C1 segment of cervical spinal cord (tissue), 14 donors: ENCODE results near the gene PLCD1.
"Not testable (repeated sequence)": the region's sequence is repeated elsewhere in the genome, so short reads cannot be mapped to it uniquely, and the experiment has no call there.

Source experiments
- DNase-seq, 14 donors: peaks; one replicate each; lab custom pipeline; 2025; lab: John Stamatoyannopoulos, UW

PLCD1 gene

DNA sequence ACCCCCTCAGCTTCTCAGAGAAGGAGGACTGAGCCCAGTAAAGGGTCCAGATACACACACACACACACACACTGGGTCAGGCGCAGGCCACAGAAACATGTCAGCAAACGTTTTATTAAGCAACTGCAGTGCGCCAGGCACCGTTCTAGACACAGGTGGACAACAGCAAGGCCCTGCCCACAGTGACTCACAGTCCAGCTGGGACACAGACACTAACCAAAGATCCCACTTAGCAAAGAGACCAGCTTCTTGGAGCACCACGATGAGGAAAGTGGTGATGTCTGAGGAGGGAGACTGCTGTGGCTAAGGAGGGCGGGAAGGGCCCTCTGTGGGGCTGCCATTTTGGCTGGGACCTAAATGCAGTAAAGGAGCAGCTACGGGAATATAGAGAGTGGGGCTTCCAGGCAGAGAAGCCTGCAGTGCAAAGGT lies 41.7 kb downstream of the PLCD1 start:
- no peak for DNase-seq

DNA sequence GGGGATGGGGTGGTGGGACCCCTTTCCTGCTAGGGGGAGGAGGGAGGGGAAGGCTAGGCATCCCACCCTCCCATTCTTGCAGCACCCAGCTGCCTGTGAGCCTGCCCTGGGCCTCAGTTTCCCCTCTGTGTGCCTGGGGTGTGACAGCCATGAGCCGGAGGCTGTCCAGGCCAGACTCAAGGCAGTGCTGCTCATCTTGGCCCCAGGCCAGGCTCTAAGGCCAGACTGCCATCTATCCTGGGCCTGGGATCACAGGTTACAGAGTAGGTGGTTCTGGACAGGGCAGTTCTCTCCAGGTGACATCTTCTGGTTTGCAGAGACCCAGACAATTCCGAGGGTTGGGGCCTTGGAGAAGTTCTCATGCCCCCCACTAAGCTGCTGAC lies 42.1 kb downstream of the PLCD1 start:
- DNase-seq = no peak

DNA sequence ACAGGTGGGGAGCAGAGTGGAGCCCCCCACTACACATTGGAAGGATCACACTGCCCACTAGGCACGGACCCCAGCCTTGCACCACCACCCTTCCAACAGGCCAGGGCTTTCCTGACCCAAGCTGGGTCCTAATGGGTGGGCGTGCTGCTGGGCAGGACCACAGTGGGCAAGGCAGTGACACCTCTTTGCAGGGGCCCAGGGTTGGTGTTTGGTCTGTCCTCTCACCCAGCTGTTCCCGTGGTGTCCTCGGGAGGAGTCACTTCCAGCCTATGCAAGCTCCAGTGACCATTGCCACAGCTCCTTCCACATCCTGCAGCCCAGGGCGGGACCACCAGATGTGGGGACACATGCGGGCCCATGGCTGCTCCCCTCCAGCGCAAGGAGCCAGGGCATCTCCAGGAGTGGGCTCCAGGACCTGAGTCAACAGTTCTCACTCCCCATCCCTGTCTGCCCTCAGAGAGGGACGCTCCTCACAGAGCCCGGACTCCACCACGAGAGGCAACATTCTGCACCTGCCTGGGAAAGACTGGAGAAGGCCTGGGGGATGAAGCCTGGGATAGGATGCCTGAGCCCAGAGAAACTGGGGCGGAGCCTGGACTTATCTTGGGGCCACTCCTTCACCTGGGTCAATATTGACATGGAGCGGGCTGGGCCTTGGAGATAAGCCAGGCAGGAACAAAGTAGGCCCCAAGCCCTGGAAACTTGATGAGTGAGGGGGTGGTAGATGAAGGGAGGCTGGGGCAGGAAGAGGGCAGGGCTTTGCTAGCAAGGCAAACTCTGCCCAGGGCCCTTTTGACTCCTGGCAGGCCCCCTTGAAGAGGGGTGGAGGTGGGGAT lies 42.7 kb downstream of the PLCD1 start:
- no peak for DNase-seq

DNA sequence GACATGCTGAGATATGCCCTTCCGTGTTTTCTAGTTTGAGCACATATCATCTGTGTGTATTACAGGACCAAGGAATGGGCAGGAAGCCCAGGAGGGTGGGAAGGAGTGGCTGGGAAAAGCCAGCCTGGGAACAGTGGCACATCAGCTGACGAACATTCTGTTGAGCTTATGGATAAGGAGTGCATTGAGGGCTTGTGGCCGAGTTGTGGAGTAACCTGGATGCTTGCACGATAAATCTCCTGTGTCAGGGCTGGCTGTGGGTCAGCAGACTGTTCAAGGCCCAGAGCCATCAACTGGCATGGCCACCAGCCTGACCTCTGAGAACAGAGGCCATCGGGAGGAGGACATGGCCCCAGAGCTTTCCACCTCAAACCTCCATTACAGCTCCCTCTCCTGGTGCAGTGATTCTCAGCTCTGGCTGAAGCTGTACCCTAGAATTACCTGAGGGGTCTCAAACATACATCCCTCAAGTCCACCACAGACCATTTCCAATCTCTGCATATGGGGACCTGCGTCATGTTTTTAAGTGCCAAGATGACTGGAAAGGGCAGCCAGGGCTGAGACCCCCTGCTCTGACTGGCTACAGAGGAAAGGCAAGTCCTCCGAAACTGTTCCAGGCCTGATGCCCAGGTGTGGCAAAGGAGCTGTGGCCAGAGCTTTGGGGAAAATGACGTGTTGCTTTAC lies 43.7 kb downstream of the PLCD1 start:
- DNase-seq = peak in 1 of 14 donors; percentile 18

DNA sequence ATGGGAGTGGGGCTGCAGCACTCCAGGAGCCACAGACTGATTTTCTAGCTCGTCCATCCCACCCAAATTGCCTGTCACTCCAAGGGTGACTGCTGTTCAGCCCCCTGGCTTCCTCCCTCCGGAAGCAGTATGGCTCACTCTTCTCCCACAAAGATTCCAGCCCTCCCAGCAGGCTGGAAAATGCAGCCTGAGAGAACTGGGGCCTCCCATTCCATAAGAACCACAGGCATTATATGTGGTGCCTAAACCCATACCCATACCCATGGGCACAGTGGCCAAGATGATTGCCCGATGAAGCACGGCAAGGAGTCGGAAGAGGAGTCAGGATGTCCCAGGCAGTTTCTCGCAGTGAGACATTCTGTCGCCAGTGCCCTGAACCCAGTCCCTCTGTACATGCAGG lies 44.8 kb downstream of the PLCD1 start:
- DNase-seq = no peak

DNA sequence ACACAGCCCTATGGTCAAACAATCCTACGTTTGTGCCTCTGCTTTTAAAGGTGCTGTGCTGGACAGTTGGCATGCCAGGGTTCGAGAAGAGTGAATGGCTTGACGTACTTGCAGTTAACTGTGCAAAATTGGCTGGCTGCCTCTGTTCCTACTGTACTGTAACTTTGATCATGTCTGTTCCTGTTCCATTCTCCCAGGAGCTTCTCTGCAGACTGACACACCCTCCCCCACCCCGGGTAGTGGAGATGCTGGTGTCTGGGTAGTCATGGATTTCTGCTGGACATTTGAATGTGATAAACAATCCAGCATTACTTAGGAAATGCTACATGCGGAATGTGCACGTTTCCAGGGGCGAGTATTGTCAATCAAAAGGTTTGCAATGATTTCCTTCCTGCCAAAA lies 45.4 kb downstream of the PLCD1 start:
- DNase-seq = no peak

DNA sequence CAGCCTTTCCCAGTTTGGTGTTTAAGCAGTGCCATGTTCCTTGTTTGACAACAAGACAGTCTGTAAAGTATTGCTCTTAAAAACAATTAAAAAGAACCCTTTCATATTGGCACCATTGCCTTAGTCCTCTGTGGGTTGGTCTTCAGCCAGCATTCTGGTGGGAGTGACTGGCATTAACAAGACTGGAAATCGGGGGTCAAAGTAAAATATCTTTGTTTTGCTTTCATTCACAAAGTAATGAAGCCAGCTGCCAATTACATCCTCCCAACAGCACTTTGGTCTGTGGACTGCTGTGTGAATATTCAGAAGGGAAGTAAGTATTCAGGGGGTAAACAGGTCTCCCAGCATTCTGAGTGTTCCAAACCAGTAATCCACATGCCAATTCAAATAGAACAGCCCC lies 47.1 kb downstream of the PLCD1 start:
- DNase-seq = no peak

DNA sequence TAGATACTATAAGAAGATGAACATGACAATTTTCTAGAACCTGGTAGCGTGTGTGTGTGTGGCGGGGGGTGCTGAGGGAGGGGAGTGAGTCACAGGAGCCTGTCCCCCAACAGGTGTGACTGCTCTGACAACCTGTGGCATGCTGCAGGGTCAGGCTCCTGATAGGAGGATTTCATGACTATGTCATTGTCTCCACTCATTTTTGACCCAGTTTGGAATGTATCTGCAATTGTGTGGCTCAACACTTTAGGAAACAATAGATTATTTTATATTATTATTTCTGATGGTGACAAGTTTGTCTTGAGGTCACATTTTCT lies 48.1 kb downstream of the PLCD1 start:
- no peak for DNase-seq

DNA sequence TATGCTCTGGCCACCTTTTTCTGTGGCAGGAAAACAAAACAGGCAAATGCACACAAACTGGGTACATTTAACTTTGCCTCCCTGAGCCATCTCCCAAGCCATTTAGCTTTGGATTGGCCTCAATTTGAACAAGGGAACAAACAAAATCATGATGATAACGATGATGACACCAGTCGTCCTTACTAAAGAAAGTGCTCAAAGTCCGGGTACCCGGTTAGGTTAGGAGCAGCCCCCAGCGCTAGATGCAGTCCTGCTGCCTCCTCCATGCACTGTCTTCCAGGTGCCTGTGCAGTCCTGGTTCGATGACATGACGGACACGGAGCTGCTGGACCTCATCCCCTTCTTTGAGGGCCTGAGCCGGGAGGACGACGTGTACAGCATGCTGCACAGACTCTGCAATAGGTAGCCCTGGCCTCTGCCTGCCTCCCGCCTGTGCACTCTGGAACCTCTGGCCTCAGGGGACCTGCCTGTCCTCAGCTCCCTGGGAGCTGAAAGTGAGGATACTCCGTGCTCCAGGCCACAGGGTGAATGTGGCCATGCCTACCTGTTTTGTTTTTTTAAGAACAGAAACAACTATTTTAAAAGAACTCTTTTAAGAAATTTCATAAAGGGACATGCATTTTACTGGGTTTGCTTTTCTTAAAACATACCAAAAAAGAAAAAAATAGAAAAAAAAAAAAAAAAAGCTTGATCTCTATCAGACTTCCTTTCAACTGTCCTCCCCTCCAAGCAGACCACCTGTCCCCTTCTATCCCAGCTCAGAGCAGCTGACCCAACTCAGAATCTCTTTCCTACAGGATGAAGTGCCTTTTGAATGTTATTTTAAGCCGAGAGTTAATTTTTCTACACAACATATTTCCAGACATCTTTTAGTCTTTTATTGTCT lies 48.7 kb downstream of the PLCD1 start:
- DNase-seq = no peak

DNA sequence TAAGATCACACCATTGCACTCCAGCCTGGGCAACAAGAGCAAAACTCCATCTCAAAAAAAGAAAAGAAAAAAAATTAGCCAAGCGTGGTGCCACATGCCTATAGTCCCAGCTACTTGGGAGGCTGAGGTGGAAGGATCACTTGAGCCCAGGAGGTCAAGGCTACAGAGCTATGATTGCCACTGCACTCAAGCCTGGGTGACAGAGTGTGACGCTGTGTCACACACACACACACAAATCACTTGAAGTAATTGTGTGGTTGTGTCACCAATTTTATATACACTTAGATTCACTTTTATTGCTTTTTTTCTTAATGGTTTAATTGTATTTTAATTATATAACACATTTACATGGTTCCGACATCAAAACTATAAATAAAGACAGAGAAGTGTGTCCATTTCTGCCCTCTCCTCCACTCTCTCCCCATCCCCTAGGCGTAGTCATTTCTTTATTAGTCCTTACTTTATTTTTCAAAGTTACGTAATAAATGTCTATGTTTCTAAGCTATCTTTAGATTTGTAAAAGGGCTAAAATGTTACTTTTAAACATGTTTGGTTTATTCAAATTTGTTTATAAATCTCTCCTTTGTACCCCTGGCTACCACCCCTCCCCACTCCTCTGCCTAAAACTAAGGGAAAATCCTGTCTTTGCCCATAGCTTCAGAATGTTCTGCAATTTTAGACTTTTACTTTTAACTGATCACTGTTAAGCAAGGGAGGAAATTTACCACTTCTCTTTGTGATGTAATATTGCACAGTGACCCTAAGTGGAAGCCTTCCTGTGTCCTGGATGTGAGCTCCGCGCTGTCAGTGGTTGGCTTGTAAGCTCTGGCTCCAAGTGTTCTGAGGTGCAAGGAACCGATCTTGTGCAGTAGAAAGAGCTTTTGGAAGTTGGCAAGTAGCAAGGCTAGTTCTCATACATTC lies 49.6 kb downstream of the PLCD1 start:
- no peak for DNase-seq

DNA sequence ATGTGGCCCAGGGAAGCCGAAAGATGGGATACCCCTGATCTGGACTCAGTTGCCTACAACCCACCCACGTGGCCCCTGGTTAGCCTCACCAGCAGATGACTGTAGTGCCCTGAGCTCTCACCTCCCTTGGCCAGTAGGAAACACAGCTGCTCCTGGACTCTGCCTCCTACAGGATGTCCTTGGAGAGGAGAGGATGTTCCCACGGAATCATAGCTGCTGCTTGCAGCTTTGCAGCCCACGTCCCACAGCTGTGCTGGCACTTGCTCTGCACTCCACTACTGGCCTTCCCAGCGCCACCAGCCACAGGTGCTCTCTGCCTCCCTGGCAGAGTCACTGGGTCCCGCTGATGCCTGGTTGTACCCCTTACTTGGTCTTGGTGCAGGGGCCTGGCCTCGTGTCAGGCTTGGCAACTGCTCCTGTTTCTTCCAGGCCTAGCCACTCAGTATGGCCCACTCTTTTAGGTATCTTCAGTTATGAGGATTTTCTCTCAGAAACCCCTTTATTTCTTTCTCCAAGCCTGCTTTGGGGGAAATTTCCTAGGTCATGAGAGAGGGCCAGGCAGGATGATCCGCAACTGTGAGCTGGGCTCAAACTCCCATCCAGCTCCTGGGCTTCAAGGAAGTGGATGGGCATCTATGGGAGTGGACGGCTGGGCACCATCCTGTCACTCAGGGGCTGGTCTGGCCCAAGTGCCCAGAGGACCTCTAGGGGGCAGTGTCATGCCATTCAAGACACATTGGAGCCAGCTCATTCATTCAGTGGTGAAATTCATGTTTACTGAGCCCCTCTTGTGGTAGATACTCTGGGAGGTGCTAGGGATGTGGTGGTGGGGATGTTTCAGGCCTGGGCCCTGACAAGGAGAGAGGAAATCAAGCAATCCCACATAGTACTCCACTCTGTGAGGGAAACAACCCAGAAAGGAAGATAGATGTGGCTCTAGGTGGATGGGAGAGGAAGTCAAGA lies 55.0 kb downstream of the PLCD1 start:
- peak in 12 of 14 donors; percentile 16 to 65 (median 46) for DNase-seq

DNA sequence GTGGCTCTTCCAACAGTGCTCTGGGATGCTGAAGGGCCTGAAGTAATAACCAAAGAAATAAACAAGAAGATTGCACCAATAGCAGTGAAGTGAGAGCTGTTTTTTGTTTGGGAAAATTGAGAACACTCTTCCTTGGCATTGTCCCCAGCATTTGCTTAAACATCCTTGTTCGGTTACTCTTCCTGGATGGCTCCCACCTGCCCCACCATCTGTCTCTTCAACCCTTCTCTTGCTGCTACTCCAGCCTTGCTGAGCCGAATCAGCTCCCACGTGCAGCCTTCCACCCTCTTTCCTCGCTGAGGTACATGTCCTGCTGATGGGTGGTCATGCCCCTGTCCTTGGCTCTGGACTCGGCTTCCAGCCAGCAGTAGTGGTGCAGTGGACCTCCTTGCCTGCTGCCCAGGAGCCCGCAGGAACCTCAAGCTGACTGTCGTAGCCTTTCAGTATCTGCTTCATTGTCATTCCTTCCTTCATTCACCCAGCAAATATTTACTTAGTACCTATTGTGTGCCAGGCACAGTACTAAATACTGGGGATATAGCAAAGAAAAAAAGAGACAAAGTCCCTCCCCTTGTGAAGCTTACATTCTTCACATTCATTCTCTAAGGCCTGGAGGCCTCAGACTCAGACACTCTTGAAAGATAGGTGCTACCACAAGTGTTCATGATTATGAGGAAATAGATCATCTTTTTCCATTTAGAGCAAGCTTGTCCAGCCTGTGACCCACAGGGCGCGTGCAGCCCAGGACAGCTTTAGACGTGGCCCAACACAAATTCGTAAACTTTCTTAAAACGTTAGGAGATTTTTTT lies 56.0 kb downstream of the PLCD1 start:
- peak in 1 of 14 donors; percentile 96 for DNase-seq

DNA sequence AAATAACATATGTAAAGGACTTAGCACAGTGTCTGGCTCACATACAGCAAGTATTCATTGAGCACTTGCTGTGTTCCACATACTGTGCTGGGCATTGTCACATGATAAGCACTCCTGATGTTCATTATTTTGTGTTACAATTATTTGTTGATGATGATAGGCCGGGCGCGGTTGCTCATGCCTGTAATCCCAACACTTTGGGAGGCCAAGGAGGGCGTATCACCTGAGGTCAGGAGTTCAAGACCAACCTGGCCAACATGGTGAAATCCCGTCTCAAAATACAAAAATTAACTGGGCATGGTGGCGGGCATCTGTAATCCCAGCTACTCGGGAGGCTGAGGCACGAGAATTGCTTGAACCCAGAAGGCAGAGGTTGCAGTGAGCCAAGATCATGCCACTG lies 57.4 kb downstream of the PLCD1 start:
- not testable (repeated sequence) for DNase-seq

DNA sequence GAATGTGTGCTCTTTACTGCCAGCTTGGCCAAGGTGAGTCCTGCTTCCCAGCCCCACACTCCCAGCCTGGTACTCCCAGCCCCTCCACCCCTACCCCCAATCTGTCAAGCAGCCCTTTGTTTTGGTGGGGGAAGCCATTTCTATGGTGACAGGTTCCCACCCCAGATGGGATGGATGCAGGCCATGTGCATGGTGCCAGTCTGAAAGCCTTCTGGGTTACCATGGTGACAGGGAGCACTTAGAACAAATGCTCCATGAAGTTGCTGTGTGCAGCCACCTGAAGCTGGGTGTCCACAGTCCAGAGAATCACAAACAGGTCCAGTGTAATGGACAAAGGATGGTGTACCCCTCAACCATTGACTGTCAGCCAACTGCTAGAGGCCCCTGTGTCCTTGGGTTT lies 58.0 kb downstream of the PLCD1 start:
- DNase-seq = peak in 1 of 14 donors; percentile 80

DNA sequence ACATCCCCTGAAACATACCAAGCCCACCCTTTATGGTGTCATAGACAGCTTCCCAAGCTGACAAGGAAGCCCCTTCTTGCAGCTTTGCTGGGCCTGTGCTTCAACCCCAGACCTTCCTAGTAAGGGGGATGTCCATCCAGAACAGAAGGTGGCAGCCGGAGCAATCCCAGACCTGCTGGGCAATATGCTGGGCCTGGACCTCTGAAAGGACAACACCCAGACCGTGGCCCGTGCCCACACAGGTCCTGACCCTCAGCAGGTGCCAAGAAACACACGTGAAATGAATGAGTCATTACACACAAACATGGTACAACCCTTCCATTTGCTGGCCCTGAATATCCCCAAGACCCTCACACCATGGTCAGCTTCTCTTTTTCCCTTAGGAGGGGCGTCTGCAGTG lies 58.6 kb downstream of the PLCD1 start:
- no peak for DNase-seq

DNA sequence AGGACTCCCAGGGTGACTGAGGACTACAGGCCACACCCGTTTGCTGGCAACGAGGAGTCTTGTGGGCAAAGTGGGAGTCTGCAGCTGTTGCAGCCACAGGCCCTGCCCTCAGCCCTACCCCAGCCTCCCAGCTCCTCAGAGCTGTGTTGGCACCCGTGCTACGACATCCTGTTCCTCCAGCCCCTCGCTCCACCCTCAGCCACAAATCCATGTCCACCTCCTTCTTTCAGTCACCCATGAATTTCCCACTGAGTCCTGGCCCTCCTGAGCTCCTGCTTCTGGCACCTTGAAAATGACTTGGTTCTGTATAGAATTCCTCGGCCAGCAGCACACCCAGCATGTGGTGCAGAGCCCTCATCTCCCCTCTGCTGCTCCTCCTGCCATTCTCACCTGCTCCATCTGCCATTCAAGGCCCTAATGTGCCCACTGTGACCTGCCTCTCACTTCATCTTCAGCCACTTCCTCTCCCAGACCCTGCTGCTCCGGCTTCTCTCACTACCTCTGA lies 59.8 kb downstream of the PLCD1 start:
- DNase-seq = peak in 1 of 14 donors; percentile 72

DNA sequence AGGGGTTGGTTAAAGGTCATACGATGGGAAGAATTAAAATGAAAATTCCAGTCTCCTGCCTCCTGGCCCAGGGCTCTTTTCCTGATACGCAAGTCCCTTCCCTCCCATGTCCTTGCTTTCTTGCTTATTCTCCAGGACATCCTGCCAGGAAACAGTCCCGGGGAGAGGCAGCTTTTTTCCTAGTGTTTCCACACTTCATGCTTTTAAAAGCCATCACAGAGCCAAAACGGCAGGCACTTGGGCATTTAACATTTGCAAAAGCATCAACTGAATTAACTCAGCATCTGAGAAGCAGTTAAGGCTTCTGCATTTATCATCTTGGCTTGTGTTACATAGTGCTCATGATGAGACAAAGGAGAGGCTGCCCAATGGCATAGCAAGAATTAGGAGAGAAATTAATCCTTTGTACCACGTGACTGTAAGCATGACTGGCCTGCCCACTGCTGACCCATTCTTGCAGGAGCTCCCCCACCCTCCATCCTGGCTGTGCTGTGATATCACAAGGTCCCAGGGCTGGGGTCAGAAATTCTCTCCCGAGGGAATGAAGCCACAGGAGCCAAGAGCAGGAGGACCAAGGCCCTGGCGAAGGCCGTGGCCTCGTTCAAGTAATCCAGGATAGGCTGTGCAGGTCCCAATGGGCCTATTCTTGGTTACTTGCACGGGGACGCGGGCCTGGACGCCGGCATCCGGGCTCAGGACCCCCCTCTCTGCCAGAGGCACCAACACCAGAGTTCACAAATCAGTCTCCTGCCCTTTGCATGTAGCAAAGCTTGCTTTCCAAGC lies 60.4 kb downstream of the PLCD1 start:
- peak in 1 of 14 donors; percentile 63 for DNase-seq

DNA sequence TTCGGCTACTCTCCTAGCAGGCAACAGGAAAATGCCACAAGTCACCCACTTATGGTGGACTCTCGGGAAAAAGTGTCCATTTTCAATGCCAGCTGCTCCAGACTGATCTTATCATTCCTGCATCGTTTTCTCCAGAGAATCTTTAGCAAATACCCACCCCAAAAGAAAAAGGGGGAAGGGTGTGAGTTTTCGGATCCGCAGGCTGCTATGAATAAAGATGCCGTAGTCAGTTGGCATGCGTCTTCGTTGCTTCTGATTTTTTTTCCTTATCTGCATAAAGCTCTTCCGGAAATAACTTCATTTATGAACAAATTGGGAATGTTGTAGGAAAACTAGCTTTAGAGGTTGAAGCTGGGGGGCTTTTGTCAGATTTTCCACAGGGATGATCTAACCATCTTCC lies 61.2 kb downstream of the PLCD1 start:
- DNase-seq = no peak
